Raji (cell line): ENCODE results near the gene ZZZ3.

Experiments
- POLR2A ChIP-seq: IDR thresholded peaks from 2 replicates; pipeline ENCODE4 v1.6.1; 2011; ENCODE audit warnings: low read depth, low read length, control low read depth; ENCODE audit not compliant: insufficient read depth

Gene ZZZ3

DNA sequence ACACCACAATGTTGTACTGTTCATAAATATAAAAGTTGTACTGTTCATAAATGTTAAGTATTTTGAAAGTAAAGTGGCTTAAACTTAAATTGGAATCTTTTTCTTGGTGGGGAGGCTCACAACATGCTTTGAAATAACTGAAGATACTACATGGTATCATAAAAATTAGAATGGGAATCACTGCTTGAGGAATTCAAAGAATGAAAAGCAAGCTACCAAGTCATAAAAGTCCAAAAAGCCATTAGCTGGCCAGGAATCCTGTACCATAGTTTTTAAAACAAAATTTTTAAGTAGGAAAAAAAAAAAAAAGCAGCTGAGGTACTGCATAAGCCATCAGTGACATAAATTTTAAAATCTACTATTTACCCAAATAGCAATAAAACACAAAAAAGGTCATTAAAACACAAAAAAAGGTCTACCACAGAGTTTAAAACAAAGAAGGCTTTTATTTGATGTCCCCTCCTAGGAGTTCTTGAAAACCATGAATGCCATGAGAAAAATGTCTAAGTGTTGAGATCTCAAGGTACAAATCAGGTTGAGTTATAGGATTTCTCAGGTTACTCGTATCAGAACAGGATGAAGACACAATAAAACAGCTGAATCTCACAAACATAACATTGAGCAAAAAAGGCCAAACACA, 8.6 kb downstream of the ZZZ3 start:
- no peak for TF ChIP-seq POLR2A

DNA sequence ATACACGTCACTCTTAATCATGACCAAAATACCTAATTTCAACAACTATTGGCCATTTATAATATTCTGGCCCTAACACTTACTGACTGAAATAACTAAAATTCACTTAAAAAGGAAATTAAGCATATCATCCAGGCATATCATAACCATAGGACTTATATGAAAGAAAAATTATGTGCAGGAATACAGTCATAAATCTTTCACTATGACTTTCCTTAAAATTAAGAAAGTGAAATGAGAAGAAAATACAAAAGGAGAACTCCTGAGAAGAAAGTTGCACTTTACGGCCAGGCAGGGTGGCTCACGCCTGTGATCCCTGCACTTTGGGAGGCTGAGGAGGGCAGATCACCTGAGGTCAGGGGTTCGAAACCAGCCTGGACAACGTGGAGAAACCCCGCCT, 9.4 kb downstream of the ZZZ3 start:
- no peak for TF ChIP-seq POLR2A

DNA sequence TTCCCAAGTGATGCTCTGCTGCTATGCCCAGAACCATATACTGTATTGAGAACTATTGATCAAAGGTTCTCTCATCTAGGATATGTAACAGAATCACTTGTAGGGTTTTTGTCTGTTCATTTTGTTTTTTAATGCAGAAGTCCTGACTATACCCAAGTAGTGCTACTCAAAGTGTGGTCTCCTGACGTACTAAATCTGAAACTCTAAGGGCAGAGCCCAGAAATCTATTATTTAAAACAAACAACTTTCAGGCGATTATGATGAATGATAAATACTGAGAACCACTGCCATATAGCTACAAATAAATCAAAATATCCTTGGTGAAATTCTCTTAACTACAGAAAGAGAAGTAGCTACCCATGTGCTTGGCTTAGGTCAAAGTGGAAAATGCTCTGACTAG, 10.1 kb downstream of the ZZZ3 start:
- no peak for TF ChIP-seq POLR2A

DNA sequence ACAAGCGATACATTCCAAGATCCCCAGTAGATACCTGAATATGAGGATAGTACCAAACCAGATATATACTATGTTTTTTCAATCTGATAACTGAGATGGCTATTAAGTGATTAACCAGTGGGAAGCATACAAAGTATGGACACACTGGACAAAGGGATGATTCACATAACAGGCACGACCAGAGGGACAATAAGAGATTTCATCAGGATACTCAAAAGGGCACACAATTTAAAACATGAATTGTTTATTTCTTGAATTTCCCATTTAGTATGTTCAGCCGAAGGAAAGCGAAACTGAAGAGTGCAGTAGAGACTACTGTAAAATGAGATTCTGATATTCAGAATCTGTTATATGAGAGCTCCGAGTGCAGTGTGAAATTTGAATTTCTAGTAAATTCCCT, 10.6 kb downstream of the ZZZ3 start:
- no peak for TF ChIP-seq POLR2A

DNA sequence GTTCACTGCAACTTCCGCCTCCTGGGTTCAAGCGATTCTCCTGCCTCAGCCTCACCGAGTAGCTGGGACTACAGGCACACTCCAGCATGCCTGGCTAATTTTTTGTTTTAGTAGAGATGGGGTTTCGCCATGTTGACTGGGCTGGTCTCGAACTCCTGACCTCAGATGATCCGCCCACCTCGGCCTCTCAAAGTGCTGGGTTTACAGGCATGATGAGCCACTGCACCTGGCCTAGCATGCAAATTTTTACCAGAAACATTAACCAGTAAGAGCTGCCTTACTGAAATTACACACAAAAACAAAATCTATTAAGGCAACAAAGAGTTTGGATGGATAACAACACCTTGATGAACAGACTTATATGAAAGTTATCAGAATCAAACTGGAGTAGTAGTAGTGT, 12.1 kb downstream of the ZZZ3 start:
- TF ChIP-seq POLR2A, result no peak

DNA sequence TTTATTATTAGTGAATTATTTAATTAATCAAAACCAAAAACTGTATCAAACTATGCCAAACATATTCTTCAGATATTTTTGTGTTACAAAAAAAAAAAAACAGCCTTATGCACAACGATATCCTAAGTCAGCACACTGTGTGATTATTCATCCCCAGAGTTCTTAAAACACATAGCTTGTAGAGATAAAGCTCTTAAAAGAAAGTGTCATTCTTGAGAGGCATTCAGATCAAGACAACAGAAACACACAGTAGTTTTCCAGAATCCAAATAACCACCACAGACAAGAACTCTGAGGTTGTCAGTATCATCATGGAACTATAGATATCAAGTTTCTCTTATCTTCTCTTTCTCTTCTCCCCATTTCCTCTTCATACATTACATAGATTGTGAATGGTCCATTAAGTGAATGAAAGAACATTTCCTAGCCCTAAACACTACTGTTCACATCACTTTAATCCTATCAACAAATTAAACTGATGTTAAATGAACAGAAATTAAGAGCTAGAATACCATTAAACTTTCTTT, 13.5 kb downstream of the ZZZ3 start:
- no peak for TF ChIP-seq POLR2A

DNA sequence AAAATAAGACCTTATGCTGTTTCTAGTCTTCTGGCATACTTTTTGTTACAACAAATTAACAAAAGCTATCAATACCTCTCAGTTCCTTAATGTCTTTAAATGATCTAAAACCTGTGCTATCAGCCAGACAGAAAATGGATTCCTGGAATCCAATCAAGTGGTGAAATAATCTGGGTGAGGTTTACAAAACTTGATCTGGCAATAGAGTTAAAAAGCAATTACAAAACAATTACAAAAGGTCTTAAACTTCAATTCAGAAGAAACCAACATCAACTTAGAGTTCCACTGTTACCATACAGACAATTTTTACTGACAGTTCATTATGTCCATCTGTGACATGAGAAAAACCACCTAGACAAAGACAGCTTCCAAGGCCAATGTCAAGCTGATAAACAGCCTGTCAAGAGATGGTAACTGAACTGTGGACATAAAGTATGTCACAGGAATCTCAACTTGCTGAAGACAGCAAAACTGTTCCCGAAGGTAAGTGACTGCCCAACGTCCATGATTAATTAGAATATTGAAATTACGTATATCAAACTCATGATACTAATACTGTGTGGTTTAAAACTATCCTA, 17.4 kb downstream of the ZZZ3 start:
- no peak for TF ChIP-seq POLR2A

DNA sequence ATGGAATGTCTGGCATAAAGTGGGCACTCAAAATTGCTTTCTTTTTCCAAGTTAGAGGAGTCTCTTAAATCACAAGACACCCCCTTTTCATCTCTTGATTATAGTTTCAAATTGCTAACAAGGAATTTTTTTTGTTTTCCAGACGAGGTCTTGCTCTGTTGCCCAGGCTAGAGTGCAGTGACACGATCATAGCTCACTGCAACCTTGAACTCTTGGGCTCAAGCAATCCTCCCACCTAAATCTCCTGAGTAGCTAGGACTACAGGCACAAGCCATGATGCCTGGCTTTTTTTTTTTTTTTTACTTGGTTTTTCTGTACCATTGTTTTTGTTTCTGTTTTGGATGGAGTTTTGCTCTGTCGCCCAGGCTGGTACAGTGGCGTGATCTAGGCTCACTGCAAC, 20.8 kb downstream of the ZZZ3 start:
- no peak for TF ChIP-seq POLR2A

DNA sequence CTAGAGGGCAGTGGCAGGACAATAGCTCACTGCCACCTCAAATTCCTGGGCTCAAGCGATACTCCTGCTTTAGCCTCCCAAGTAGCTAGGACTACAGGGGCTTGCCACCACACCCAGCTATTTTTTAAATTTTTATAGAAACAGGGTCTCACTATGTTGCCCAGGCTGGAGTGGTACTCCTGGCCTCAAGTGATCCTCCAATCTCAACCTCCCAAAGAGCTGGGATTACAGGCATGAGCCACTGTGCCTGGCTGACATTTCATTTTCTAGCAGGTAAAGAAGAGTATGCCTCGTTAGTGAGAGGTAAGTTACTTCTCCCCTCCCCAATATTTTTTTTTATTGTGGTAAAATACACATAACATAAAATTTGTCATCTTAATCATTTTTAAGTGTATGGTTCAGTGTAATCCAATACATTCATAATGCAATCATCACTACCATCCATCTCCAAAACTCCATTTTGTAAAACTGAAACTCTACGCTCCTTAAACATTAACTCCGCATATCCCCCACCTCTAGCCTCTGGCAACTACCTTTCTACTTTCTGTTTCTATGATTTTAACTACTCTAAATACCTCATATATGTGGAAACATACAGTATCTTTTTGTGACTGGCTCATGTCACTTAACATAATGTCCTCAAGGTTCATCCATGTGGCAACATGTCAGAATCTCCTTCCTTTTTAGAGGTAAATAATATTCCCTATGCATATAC, 22.4 kb downstream of the ZZZ3 start:
- TF ChIP-seq POLR2A, result no peak

DNA sequence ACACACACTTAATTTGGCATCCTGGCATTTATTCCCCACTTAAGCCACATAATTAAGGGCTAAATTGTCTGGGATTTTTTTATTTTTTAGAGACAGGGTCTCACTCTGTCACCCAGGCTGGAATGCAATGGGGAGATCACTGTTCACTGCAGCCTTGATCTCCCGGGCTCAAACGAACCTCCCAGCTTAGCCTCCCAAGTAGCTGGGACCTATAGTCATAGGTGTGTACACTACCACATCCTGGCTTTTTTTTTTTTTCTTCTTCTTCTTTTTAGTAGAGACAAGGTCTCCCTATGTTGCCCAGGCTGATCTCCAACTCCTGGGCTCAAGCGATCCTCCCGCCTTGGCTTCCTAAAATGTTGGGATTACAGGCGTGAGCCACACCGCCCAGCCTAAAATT, 24.2 kb downstream of the ZZZ3 start:
- TF ChIP-seq POLR2A, result no peak

DNA sequence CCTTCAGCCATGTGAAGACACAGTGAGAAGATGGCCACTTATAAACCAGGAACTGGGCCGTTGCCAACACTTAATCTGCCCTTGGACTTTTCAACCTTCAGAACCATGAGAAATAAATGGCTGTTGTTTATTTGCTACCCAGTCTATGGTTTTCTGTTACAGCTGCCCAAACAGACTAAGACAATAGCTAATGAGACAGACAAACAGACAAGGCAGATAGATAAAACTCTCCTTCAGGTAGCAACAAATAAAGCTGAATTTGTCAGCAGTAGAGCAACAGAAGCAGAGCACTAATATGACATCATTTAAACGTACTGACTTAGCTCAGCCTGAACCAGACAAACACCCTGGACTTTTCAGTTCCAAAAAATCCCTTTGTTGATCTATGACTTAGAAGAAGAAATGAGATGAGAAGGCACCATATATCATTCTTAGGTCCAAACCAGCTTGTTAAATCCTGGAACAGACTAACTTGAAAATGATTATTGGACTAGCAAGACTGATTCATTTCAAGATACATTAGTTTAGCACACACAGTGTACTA, 27.0 kb downstream of the ZZZ3 start:
- no peak for TF ChIP-seq POLR2A

DNA sequence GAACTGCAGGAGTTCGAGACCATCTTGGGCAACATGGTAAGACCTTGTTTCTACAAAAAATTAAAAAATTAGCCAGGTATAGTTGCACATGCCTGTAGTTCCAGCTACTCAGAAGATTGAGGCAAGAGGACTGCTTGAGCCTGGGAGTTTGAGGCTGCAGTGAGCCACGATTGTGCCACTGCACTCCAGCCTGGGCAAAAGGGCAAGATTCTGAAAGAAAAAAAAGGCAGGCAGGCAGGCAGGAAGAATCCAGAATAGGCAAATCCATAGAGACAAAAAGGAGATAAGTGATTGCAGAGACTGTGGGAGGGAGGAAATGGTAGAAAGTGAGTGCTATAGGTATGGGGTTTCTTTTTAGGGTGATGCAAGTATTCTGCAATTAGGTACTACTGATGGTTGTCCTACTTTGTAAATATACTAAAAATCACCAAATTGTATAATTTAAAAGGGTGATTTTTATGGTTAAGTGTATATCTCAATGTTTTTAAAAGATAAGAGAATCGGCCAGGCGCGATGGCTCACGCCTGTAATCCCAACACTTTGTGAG, 29.4 kb downstream of the ZZZ3 start:
- TF ChIP-seq POLR2A, result no peak

DNA sequence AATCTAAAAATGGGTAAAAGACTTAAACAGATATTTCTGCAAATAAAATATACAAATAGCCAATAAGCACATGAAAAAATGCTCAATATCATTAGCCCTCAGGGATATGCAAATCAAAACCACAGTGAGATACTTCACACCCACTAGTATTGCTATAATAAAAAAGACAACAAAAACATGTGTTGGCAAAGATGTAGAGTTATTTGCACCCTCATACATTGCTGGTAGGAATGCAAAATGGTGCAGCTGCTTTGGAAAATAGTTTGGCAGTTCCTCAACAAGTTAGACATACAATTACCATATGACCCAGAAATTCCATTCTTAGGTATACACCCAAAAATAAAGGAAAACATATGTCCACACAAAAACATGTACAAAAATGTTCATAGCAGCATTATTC, 30.2 kb downstream of the ZZZ3 start:
- no peak for TF ChIP-seq POLR2A

DNA sequence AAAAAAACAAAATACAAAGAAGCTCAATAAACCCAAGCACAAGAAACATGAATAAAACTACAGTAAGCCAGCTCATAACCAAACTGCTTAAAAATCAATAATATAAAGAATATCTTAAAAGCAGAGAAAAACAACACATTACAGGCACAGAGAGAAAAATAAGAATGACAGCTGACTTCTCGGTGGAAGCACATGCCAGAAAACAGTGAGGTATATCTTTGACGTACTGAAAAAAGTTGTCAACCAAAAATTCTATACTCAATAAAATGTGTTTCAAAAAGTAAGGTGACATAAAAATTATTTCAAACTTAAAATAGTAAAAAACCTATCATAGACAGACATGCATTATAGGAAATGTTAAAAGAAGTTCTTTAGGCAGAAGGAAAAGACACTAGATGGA, 33.3 kb downstream of the ZZZ3 start:
- TF ChIP-seq POLR2A, result no peak

DNA sequence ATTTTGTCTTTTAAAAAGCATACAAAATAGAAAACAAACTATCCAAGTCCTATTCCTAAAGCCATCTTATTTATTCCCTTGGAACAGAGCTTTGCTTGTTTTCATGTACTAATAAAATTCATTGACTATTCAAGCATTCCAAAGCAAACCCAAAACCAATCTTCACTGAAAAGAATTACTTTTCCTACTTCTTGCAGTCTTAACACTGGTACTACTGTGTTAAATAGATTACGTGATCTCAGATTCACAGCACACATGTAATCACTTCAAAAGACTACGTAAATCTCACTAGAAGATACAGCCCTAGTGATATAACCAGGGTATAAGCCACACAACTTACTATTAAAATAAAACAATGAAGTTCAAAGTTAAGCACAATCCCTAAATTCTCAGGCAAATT, 39.0 kb downstream of the ZZZ3 start:
- TF ChIP-seq POLR2A, result no peak

DNA sequence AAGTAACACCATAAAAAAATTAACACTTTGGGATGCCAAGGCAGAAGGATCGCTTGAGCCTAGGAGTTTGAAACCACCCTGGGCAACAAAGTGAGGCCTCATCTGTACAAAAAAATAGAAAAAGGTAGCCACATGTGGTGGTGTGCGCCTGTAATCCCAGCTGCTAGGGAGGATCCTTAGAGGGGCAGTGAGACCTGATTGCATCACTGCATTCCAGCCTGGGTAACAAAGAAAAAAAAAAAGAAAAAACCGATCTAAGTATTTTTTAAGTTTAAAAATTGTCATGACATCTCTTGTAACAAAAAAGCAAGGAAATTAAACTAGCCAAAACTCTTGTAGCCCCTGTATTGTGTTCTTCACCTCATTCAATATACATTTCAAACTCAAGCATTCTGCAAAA, 39.5 kb downstream of the ZZZ3 start:
- no peak for TF ChIP-seq POLR2A
